ENCODE data around the gene INPP4B. TPM values are rescaled to one million over a fixed set of nuclear protein-coding genes. Genes with fewer than 3 reads are reported as not detected.

The INPP4B gene
- total RNA-seq, 1 experiment from 2014 or later, result 0.07 TPM

- peaks cover 3% of the 10 kb centered on the region in 2 experiments; a peak in 3 of 4 replicates for H3K4me1 Mint-ChIP-seq
- no peak overlapping the region for H2BK15ac ChIP-seq (ENCODE audit: low read depth, low read length)
Observed at GRCh38 chr4:142574306-142574705, 271.8 kb downstream of the INPP4B start.

More at GRCh38 chr4:142574306-142574705, 271.8 kb downstream of the INPP4B start:
- Mint-ChIP-seq H3K4me3 (no peak overlapping the region), H3K27me3 (ENCODE audit: low read depth) (no peaks in the 10 kb centered on the region), H3K9me3 (no peaks in the 10 kb centered on the region), H3K36me3 (ENCODE audit: insufficient read depth in 1 of 3, low read depth in 3 of 3) (no peaks in the 10 kb centered on the region), H3K27ac (no peak overlapping the region)
- Histone ChIP-seq H2BK5ac (ENCODE audit: insufficient read length, low read length) (no peak overlapping the region), H3T11ph (ENCODE audit: low read length) (no peak overlapping the region), H3K79me1 (ENCODE audit: insufficient read depth, low read depth, low read length, poor library complexity, severe bottlenecking) (no peaks in the 10 kb centered on the region), H3K4me2 (ENCODE audit: insufficient read depth, insufficient read length, low read length) (no peak overlapping the region), H3K27me3 (ENCODE audit: insufficient read depth, low read length) (no peaks in the 10 kb centered on the region), H3K14ac (ENCODE audit: insufficient read depth, low read length) (no peak overlapping the region), H3K18ac (ENCODE audit: insufficient read length, low read depth, low read length) (no peak overlapping the region), H4K91ac (ENCODE audit: insufficient read length, low read depth, low read length) (no peak overlapping the region), H4K5ac (ENCODE audit: insufficient read length, low read depth, low read length) (no peak overlapping the region), H2BK20ac (ENCODE audit: low read depth, low read length, poor library complexity, severe bottlenecking) (no peak overlapping the region), H3K9me3 (ENCODE audit: control insufficient read depth, low read depth, low read length) (no peaks in the 10 kb centered on the region), H2AK5ac (ENCODE audit: insufficient read length, low read length) (no peak overlapping the region), H3K4ac (ENCODE audit: low read depth, low read length) (no peak overlapping the region), H3K56ac (ENCODE audit: insufficient read length, low read depth, low read length) (no peak overlapping the region), H3K23ac (ENCODE audit: insufficient read length, low read depth, low read length) (no peak overlapping the region), H4K8ac (replicated peaks; ENCODE audit: insufficient read length, low read depth, low read length) (no peak overlapping the region), H2BK120ac (ENCODE audit: low read depth, low read length, poor library complexity, severe bottlenecking) (no peak overlapping the region), H3K79me2 (ENCODE audit: insufficient read depth, low read length) (no peaks in the 10 kb centered on the region), H2AFZ (ENCODE audit: low read length) (no peak overlapping the region), H3K27ac (ENCODE audit: insufficient read length, low read depth, low read length) (no peak overlapping the region), H3K4me1 (ENCODE audit: insufficient read depth, low read length) (no peaks in the 10 kb centered on the region; the same call in 1 of the 2 replicates), H2BK12ac (ENCODE audit: insufficient read length, low read depth, low read length) (no peak overlapping the region), H3K23me2 (ENCODE audit: insufficient read length, low read depth, low read length, poor library complexity, severe bottlenecking) (no peaks in the 10 kb centered on the region), H4K20me1 (ENCODE audit: control insufficient read depth, insufficient read depth, insufficient read length) (no peaks in the 10 kb centered on the region), H3K9ac (ENCODE audit: extremely low read depth, insufficient read length, low read length) (no peak overlapping the region)
- TF ChIP-seq CTCF (conservative IDR thresholded peaks at IDR 0.05), result no peak
- no peak for DNase-seq
- no CpG with 5 or more reads among the region's 3 CpGs for WGBS (ENCODE audit: extremely low coverage, insufficient read length, low lambda C conversion rate)

Data from H9 (cell line).